Measurements from ENCODE around the gene MYB.

Gene MYB

DNA sequence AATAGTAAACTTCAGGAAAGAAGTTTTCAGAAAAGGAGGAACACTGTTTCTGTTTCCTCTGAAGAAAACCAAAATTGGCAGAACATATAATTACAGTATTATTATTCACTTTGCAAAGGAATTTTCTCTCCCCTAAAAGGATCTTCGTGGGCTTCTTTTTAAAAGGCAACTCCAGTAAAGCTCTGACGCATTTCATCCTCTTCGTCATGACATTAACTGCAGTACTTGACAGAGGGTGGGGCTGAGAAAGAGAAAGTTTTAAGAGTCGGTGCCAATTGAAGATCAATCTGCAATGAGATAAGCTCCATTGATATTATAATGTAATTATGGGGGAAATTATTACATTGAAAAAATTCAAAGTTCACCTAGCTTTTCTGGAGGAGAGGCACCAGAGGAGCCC, 75.8 kb downstream of the MYB start:
- no peak overlapping the region for H3K4me2 ChIP-seq
- H3K27me3 ChIP-seq (ENCODE audit: insufficient read depth, low read depth), result no peaks in the 10 kb centered on the region
- no peaks in the 10 kb centered on the region for H3K79me2 ChIP-seq (ENCODE audit: insufficient read depth, low read depth)
- TF ChIP-seq, protein P1, sequence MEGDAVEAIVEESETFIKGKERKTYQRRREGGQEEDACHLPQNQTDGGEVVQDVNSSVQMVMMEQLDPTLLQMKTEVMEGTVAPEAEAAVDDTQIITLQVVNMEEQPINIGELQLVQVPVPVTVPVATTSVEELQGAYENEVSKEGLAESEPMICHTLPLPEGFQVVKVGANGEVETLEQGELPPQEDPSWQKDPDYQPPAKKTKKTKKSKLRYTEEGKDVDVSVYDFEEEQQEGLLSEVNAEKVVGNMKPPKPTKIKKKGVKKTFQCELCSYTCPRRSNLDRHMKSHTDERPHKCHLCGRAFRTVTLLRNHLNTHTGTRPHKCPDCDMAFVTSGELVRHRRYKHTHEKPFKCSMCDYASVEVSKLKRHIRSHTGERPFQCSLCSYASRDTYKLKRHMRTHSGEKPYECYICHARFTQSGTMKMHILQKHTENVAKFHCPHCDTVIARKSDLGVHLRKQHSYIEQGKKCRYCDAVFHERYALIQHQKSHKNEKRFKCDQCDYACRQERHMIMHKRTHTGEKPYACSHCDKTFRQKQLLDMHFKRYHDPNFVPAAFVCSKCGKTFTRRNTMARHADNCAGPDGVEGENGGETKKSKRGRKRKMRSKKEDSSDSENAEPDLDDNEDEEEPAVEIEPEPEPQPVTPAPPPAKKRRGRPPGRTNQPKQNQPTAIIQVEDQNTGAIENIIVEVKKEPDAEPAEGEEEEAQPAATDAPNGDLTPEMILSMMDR (conservative IDR thresholded peaks at IDR 0.05; ENCODE audit: low read depth, low read length), result no peak
- no peak overlapping the region for H3K27ac ChIP-seq
- no peak overlapping the region for H3K9ac ChIP-seq
- no peak overlapping the region for H2AFZ ChIP-seq (ENCODE audit: low read depth)
- peaks cover 18% of the 10 kb centered on the region for H3K4me1 ChIP-seq (ENCODE audit: low read depth, poor library complexity, severe bottlenecking)
- no peaks in the 10 kb centered on the region for H4K20me1 ChIP-seq (ENCODE audit: insufficient read depth)
- no peak overlapping the region for H3K4me3 ChIP-seq (IDR thresholded peaks at IDR 0.05; ENCODE audit: insufficient read depth, low read depth, low read length)
- no peaks in the 10 kb centered on the region for H3K36me3 ChIP-seq (ENCODE audit: insufficient read depth)

GRCh38 chr6:135257631-135258405, 76.7 kb downstream of the MYB start:
- H3K27ac ChIP-seq, result no peak overlapping the region; the same call in 1 of the 2 replicates
- peaks cover 18% of the 10 kb centered on the region for H3K4me1 ChIP-seq (ENCODE audit: low read depth, poor library complexity, severe bottlenecking)
- H4K20me1 ChIP-seq (ENCODE audit: insufficient read depth), result no peaks in the 10 kb centered on the region
- H3K9ac ChIP-seq, result no peak overlapping the region
- no peaks in the 10 kb centered on the region for H3K79me2 ChIP-seq (ENCODE audit: insufficient read depth, low read depth)
- no peak overlapping the region for H3K4me3 ChIP-seq (IDR thresholded peaks at IDR 0.05; ENCODE audit: insufficient read depth, low read depth, low read length)
- H3K36me3 ChIP-seq (ENCODE audit: insufficient read depth), result no peaks in the 10 kb centered on the region
- 0 out of 2 replicates have a peak overlapping the region, but pooled peaks have one; percentile 23 for H2AFZ ChIP-seq (ENCODE audit: low read depth)
- TF ChIP-seq, protein P1 (conservative IDR thresholded peaks at IDR 0.05; ENCODE audit: low read depth, low read length), result peak; percentile 15; the same call in 1 of the 2 replicates
- H3K27me3 ChIP-seq (ENCODE audit: insufficient read depth, low read depth), result no peaks in the 10 kb centered on the region
- H3K4me2 ChIP-seq, result no peak overlapping the region

DNA sequence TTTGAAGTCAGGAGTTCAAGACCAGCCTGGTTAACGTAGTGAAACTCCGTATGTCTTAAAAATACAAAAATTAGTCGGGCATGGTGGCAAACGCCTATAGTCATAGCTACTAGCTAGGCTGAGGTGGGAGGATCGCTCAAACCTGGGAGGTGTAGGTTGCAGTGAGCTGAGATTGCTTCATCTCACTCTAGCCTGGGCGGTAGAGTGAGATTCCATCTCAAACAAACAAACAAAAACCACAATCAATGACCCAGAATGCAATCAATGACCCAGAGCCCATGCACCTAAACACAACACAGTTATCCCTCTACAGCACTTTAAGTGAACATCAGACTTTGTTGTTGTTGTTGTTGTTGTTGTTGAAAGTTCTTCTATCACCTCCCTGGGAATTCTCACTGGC, 77.9 kb downstream of the MYB start:
- Histone ChIP-seq H2AFZ (ENCODE audit: low read depth) (no peak overlapping the region), H3K9ac (no peak overlapping the region), H3K27me3 (ENCODE audit: insufficient read depth, low read depth) (no peaks in the 10 kb centered on the region), H3K4me3 (IDR thresholded peaks at IDR 0.05; ENCODE audit: insufficient read depth, low read depth, low read length) (no peak overlapping the region), H3K36me3 (ENCODE audit: insufficient read depth) (no peaks in the 10 kb centered on the region), H3K79me2 (ENCODE audit: insufficient read depth, low read depth) (no peaks in the 10 kb centered on the region), H3K4me2 (no peak overlapping the region), H3K4me1 (ENCODE audit: low read depth, poor library complexity, severe bottlenecking) (peaks cover 18% of the 10 kb centered on the region), H4K20me1 (ENCODE audit: insufficient read depth) (no peaks in the 10 kb centered on the region), H3K27ac (no peak overlapping the region)
- TF ChIP-seq, protein P1 (conservative IDR thresholded peaks at IDR 0.05; ENCODE audit: low read depth, low read length), result no peak

DNA sequence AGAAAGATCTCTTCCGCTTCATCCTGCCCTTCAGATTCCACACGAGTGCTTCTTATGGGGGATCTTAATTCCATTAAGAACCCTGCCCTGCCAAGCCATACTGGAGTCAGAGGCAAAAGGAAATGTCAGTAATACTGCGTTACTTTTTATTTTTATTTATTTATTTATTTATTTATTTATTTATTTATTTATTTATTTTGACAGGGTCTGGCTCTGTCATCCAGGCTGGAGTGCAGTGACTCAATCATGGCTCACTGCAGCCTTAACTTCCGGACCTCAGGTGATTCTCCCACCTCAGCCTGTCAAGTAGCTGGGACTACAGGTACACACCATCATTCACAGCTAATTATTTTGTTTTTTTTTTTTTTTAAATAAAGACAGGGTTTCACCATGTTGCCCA, 79.5 kb downstream of the MYB start:
- no peak overlapping the region for H3K4me3 ChIP-seq (IDR thresholded peaks at IDR 0.05; ENCODE audit: insufficient read depth, low read depth, low read length)
- no peaks in the 10 kb centered on the region for H4K20me1 ChIP-seq (ENCODE audit: insufficient read depth)
- TF ChIP-seq, protein P1 (conservative IDR thresholded peaks at IDR 0.05; ENCODE audit: low read depth, low read length), result no peak
- no peak overlapping the region for H3K4me2 ChIP-seq
- no peak overlapping the region for H2AFZ ChIP-seq (ENCODE audit: low read depth)
- no peak overlapping the region for H3K9ac ChIP-seq
- no peak overlapping the region for H3K27ac ChIP-seq
- peaks cover 19% of the 10 kb centered on the region for H3K4me1 ChIP-seq (ENCODE audit: low read depth, poor library complexity, severe bottlenecking)
- no peaks in the 10 kb centered on the region for H3K79me2 ChIP-seq (ENCODE audit: insufficient read depth, low read depth)
- no peaks in the 10 kb centered on the region for H3K27me3 ChIP-seq (ENCODE audit: insufficient read depth, low read depth)
- H3K36me3 ChIP-seq (ENCODE audit: insufficient read depth), result no peaks in the 10 kb centered on the region

Measured in KMS-11 (cell line).